Fibroblast of the conjunctiva (primary cell): ENCODE data around the gene ING1.
"Not testable (repeated sequence)": the region's sequence is repeated elsewhere in the genome, so short reads cannot be mapped to it uniquely, and the experiment has no call there.

Experiments
- DNase-seq: peaks from one replicate; pipeline ENCODE4 v3.0.0-alpha.2; 2010; ENCODE audit warnings: low read depth

ING1 gene

GRCh38 chr13:110715395-110716246 lies 2.1 kb downstream of the ING1 start:
- peak; percentile 99 for DNase-seq

- no peak for DNase-seq
Observed at GRCh38 chr13:110716247-110716515, 2.7 kb downstream of the ING1 start.

GRCh38 chr13:110719036-110719710 lies 5.7 kb downstream of the ING1 start:
- DNase-seq, result no peak

GRCh38 chr13:110722971-110723370 lies 9.5 kb downstream of the ING1 start:
- no peak for DNase-seq

GRCh38 chr13:110723598-110723997 lies 10.1 kb downstream of the ING1 start:
- DNase-seq, result no peak

- DNase-seq, result not testable (repeated sequence)
Observed at GRCh38 chr13:110726153-110726552, 12.7 kb downstream of the ING1 start.

- no peak for DNase-seq
Observed at GRCh38 chr13:110726726-110727125, 13.2 kb downstream of the ING1 start.

GRCh38 chr13:110731072-110731471 lies 17.6 kb downstream of the ING1 start:
- DNase-seq, result no peak

GRCh38 chr13:110734561-110734960 lies 21.1 kb downstream of the ING1 start:
- DNase-seq, result no peak

- no peak for DNase-seq
Observed at GRCh38 chr13:110737555-110737954, 24.1 kb downstream of the ING1 start.

- no peak for DNase-seq
Observed at GRCh38 chr13:110743687-110744086, 30.2 kb downstream of the ING1 start.

GRCh38 chr13:110746438-110746837 lies 32.9 kb downstream of the ING1 start:
- DNase-seq, result no peak

- no peak for DNase-seq
Observed at GRCh38 chr13:110748271-110748670, 34.8 kb downstream of the ING1 start.

GRCh38 chr13:110756219-110756631 lies 42.7 kb downstream of the ING1 start:
- DNase-seq, result no peak

GRCh38 chr13:110757296-110757695 lies 43.8 kb downstream of the ING1 start:
- DNase-seq, result no peak

- DNase-seq, result no peak
Observed at GRCh38 chr13:110758195-110758805, 44.8 kb downstream of the ING1 start.

GRCh38 chr13:110759710-110760109 lies 46.2 kb downstream of the ING1 start:
- peak; percentile 17 for DNase-seq

GRCh38 chr13:110760611-110761010 lies 47.1 kb downstream of the ING1 start:
- no peak for DNase-seq

GRCh38 chr13:110766671-110767430 lies 53.4 kb downstream of the ING1 start:
- no peak for DNase-seq

- DNase-seq, result no peak
Observed at GRCh38 chr13:110767476-110767875, 54.0 kb downstream of the ING1 start.

GRCh38 chr13:110769097-110769496 lies 55.6 kb downstream of the ING1 start:
- DNase-seq, result no peak

- no peak for DNase-seq
Observed at GRCh38 chr13:110770678-110771077, 57.2 kb downstream of the ING1 start.

- DNase-seq, result no peak
Observed at GRCh38 chr13:110771194-110771593, 57.7 kb downstream of the ING1 start.
